OCI-LY7 (cell line): Measurements from ENCODE around the gene NPEPL1. TPM values are rescaled to one million over a fixed set of nuclear protein-coding genes. Genes with fewer than 3 reads are reported as not detected.

Source experiments
- BruUV-seq: library from RNA; stranded (reverse); fragments of 400-500 nt; replicated peaks from 2 replicates; lab custom pipeline; 2021; lab: Mats Ljungman, UMichigan
- CTCF ChIA-PET: fragments of 300-600 bp; sonication (Branson Sonifier 250); formaldehyde crosslinking; loops from one replicate; lab custom pipeline; 2022; ENCODE audit warnings: antibody characterized with exemption; ENCODE audit not compliant: unreplicated experiment; lab: Charles Lee
- POLR2A ChIA-PET: fragments of 300-600 bp; sonication (Branson Sonifier 250); formaldehyde crosslinking; loops from one replicate; lab custom pipeline; 2022; ENCODE audit warnings: antibody characterized with exemption; lab: Charles Lee
- DNase-seq: peaks from one replicate; pipeline ENCODE4 v3.0.0-alpha.2; 2015; ENCODE audit warnings: low spot score
- H2AFZ ChIP-seq: fragments of 200-600 bp; sonication (generic), shearing (Covaris generic); 2 replicates; pipeline ENCODE4 v1.6.1; 2014; ENCODE audit warnings: mild to moderate bottlenecking, antibody characterized with exemption, low read length, moderate library complexity
- H3K27ac ChIP-seq: fragments of 200-600 bp; sonication (generic); 2 replicates; pipeline ENCODE4 v1.5.1; 2014; ENCODE audit warnings: mixed run types, low read depth, mild to moderate bottlenecking, moderate library complexity, low read length, inconsistent platforms; ENCODE audit not compliant: poor library complexity, severe bottlenecking
- H3K36me3 ChIP-seq: fragments of 200-600 bp; sonication (generic); 2 replicates; pipeline ENCODE4 v1.6.1; 2014; ENCODE audit warnings: mild to moderate bottlenecking, antibody characterized with exemption, low read length, moderate library complexity, mixed read lengths; ENCODE audit not compliant: insufficient read depth
- H3K4me1 ChIP-seq: fragments of 200-600 bp; sonication (generic); 2 replicates; pipeline ENCODE4 v1.5.1; 2014; ENCODE audit warnings: mild to moderate bottlenecking, low read length; ENCODE audit not compliant: insufficient read depth, poor library complexity, severe bottlenecking
- H3K4me2 ChIP-seq: fragments of 200-600 bp; sonication (generic); 2 replicates; pipeline ENCODE4 v1.6.1; 2014; ENCODE audit warnings: mild to moderate bottlenecking, low read length
- H3K4me3 ChIP-seq: fragments of 200-600 bp; sonication (generic); 2 replicates; pipeline ENCODE4 v1.5.1; 2014; ENCODE audit warnings: mild to moderate bottlenecking, low read depth, low read length; ENCODE audit not compliant: poor library complexity, severe bottlenecking
- H3K79me2 ChIP-seq: fragments of 200-600 bp; sonication (generic); 2 replicates; pipeline ENCODE4 v1.6.1; 2016; ENCODE audit warnings: low read depth, mild to moderate bottlenecking, low read length, moderate library complexity, mixed read lengths; ENCODE audit not compliant: insufficient read depth
- H3K9me2 ChIP-seq: fragments of 200-600 bp; sonication (generic); 2 replicates; pipeline ENCODE4 v1.6.1; 2016; ENCODE audit warnings: mild to moderate bottlenecking, low read length, mixed read lengths; ENCODE audit not compliant: insufficient read depth
- H3K9me3 ChIP-seq: fragments of 200-600 bp; sonication (generic); 2 replicates; pipeline ENCODE4 v1.6.1; 2014; ENCODE audit warnings: mild to moderate bottlenecking, mixed run types, low read length, mixed read lengths
- H4K20me1 ChIP-seq: fragments of 200-600 bp; sonication (generic); 2 replicates; pipeline ENCODE4 v1.6.1; 2014; ENCODE audit warnings: mild to moderate bottlenecking, antibody characterized with exemption, low read length, moderate library complexity, mixed read lengths; ENCODE audit not compliant: insufficient read depth
- EZH2phosphoT487 ChIP-seq: fragments of 200-600 bp; sonication (generic); IDR thresholded peaks from 2 replicates; pipeline ENCODE4 v1.6.1; 2018; ENCODE audit warnings: low read depth, borderline replicate concordance, mild to moderate bottlenecking, mixed run types, antibody characterized with exemption, low read length, moderate library complexity, mixed read lengths
- intact Hi-C: fragments of 100-400 bp; cut with micrococcal nuclease; formaldehyde crosslinking; loops from one replicate; pipeline ENCODE4 v1.10.0; 2022; ENCODE audit not compliant: unreplicated experiment
- total RNA-seq, 2 experiments: library from RNA; depleted of rRNA in 1 of 2; stranded (reverse); fragments of >200 nt in 1 of 2; shearing (Covaris generic) in 1 of 2; gene quantifications; 2 replicates each; pipeline ENCODE4 v1.2.3, GENCODE V29; 2014 to 2022
- TF ChIP-seq, protein P1 (sequence below): fragments of 200-600 bp; sonication (generic); conservative IDR thresholded peaks from 2 replicates; pipeline ENCODE4 v1.5.1; 2014; ENCODE audit warnings: mild to moderate bottlenecking, antibody characterized with exemption, low read length, moderate library complexity, mixed read lengths

Gene NPEPL1
- total RNA-seq, 2 experiments from 2014 or later: 3.4 to 11.5 TPM

DNA sequence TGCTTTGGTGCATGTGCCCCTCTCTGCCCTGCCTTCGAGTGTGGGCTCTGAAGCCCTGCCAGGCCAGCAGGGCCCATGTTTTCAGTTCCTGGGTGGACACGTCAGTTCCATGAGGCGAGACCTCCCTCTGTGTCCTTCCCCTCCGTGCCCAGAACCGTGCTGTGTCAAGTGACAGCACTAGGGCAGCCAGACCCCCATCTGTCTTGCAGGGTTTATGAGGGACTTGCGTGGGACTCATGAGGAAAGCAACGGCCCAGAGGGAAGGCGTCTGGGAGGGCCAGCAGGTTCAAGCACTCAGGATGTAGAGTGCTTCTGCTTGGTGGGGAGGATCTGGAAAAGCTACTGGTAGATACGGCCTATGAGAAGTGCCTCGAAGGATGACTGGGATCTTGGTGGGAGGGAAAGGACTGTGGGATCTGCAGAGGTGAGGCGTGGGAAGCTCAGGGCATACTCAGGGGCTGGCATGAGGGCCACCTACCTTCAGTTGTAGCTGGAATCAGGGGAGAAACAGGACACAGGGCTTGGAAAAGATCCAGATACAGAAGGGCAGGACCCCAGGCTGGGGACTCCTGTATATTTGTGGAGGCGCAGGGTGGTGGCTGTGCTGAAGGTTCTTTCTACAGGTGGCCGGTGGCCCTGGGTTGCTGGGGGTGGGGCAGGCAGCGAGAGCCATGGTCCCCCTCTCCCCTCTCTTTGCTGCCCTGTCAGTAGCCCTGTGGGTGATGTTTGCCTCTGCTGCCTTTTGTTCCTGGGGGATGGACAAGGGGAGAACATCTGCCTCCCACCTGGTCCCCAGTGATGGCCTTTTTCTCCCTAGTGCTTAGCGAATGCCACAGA, 5.5 kb downstream of the NPEPL1 start:
- Histone ChIP-seq H4K20me1 (no peaks in the 10 kb centered on the region), H3K4me3 (no peak overlapping the region), H3K36me3 (no peaks in the 10 kb centered on the region), H3K4me2 (no peak overlapping the region), H3K9me3 (no peaks in the 10 kb centered on the region), H3K27ac (no peak overlapping the region), H3K79me2 (no peaks in the 10 kb centered on the region), H3K4me1 (no peaks in the 10 kb centered on the region), H3K9me2 (no peaks in the 10 kb centered on the region), H2AFZ (no peak overlapping the region)
- intact Hi-C loops: no loop called here
- ChIA-PET CTCF (no interaction called here), POLR2A (no interaction called here)
- DNase-seq: no peak
- no TSS peak for BruUV-seq
- TF ChIP-seq, protein P1, sequence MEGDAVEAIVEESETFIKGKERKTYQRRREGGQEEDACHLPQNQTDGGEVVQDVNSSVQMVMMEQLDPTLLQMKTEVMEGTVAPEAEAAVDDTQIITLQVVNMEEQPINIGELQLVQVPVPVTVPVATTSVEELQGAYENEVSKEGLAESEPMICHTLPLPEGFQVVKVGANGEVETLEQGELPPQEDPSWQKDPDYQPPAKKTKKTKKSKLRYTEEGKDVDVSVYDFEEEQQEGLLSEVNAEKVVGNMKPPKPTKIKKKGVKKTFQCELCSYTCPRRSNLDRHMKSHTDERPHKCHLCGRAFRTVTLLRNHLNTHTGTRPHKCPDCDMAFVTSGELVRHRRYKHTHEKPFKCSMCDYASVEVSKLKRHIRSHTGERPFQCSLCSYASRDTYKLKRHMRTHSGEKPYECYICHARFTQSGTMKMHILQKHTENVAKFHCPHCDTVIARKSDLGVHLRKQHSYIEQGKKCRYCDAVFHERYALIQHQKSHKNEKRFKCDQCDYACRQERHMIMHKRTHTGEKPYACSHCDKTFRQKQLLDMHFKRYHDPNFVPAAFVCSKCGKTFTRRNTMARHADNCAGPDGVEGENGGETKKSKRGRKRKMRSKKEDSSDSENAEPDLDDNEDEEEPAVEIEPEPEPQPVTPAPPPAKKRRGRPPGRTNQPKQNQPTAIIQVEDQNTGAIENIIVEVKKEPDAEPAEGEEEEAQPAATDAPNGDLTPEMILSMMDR: no peak
- no peak for TF ChIP-seq EZH2phosphoT487

DNA sequence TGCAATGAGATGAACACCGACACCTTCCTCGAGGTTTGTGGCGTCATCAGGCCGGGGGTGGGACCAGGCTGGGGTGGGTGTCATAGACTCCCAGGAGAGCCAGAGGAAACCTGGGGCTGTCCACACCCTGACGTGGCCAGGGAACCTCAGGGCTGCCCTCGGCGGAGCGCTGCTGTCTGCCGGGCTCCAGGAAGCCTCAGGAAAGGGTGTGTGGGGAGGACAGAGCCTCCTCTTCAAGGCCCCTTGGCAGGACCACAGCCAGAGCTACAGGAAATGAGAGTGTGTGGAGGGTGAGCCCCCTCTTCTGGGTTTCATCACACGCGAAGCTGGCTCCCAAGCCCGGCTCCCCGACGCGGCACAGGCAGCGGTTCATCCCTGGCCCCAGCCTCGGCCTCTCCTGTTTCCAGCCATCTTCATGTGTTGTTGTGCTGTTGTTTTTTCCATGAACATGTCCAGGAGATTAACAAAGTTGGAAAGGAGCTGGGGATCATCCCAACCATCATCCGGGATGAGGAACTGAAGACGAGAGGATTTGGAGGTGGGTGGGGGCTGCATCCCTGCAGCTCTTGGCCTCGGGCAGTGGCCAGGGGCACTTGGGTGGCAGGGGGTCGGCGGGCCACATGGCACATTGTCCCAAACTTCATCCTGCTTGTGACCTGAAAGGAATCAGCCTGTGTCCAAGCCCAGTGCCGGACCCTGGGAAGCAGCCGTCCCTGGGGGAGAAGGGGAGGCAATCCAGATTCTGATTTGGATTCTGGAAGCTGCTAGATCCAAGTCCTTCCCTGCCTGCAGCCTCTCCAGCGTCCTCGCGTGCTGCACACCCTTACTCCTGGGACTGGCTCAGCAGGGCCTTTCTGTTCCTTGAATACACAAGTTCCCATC, 6.4 kb downstream of the NPEPL1 start:
- CTCF ChIA-PET: no interaction called here
- Histone ChIP-seq H3K9me2 (no peaks in the 10 kb centered on the region), H3K4me3 (no peak overlapping the region), H3K9me3 (no peaks in the 10 kb centered on the region), H3K4me2 (no peak overlapping the region), H4K20me1 (no peaks in the 10 kb centered on the region), H3K4me1 (no peaks in the 10 kb centered on the region), H3K36me3 (no peaks in the 10 kb centered on the region), H2AFZ (no peak overlapping the region), H3K79me2 (no peaks in the 10 kb centered on the region), H3K27ac (no peak overlapping the region)
- no peak for TF ChIP-seq EZH2phosphoT487
- TF ChIP-seq, protein P1: no peak
- no peak for DNase-seq
- POLR2A ChIA-PET: no interaction called here
- no TSS peak for BruUV-seq
- intact Hi-C loops: no loop called here
